ENCODE results near the gene PTPN13.

DNA sequence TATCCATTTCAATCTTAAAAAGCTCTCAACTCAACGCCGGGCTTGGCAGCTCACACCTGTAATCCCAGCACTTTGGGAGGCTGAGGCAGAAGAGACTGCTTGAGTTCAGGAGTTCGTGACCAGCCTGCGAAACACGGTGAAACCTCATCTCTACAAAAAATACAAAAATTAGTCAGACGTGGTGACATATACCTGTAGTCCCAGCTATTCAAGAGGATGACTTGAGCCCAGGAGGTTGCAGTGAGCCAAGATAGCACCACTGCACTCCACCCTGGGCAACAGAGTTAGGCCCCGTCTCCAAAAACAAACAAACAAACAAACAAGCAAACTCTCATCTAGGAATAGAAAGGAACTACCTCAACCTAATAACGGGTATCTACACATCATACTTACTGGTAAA lies 50.8 kb downstream of the PTPN13 start:
- TF ChIP-seq, protein P1, sequence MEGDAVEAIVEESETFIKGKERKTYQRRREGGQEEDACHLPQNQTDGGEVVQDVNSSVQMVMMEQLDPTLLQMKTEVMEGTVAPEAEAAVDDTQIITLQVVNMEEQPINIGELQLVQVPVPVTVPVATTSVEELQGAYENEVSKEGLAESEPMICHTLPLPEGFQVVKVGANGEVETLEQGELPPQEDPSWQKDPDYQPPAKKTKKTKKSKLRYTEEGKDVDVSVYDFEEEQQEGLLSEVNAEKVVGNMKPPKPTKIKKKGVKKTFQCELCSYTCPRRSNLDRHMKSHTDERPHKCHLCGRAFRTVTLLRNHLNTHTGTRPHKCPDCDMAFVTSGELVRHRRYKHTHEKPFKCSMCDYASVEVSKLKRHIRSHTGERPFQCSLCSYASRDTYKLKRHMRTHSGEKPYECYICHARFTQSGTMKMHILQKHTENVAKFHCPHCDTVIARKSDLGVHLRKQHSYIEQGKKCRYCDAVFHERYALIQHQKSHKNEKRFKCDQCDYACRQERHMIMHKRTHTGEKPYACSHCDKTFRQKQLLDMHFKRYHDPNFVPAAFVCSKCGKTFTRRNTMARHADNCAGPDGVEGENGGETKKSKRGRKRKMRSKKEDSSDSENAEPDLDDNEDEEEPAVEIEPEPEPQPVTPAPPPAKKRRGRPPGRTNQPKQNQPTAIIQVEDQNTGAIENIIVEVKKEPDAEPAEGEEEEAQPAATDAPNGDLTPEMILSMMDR (IDR thresholded peaks at IDR 0.05), result no peak
- TF ChIP-seq, protein P2, sequence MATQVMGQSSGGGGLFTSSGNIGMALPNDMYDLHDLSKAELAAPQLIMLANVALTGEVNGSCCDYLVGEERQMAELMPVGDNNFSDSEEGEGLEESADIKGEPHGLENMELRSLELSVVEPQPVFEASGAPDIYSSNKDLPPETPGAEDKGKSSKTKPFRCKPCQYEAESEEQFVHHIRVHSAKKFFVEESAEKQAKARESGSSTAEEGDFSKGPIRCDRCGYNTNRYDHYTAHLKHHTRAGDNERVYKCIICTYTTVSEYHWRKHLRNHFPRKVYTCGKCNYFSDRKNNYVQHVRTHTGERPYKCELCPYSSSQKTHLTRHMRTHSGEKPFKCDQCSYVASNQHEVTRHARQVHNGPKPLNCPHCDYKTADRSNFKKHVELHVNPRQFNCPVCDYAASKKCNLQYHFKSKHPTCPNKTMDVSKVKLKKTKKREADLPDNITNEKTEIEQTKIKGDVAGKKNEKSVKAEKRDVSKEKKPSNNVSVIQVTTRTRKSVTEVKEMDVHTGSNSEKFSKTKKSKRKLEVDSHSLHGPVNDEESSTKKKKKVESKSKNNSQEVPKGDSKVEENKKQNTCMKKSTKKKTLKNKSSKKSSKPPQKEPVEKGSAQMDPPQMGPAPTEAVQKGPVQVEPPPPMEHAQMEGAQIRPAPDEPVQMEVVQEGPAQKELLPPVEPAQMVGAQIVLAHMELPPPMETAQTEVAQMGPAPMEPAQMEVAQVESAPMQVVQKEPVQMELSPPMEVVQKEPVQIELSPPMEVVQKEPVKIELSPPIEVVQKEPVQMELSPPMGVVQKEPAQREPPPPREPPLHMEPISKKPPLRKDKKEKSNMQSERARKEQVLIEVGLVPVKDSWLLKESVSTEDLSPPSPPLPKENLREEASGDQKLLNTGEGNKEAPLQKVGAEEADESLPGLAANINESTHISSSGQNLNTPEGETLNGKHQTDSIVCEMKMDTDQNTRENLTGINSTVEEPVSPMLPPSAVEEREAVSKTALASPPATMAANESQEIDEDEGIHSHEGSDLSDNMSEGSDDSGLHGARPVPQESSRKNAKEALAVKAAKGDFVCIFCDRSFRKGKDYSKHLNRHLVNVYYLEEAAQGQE (IDR thresholded peaks at IDR 0.05; ENCODE audit: insufficient read depth in 1 of 2, low read depth in 2 of 2, low read length in 1 of 2), result no peak
- TF ChIP-seq SIN3A (IDR thresholded peaks at IDR 0.05; ENCODE audit: borderline replicate concordance, insufficient read depth, low read depth, low read length) (no peak), POLR2AphosphoS5 (IDR thresholded peaks at IDR 0.05; ENCODE audit: low read depth, low read length) (no peak), TCF7L2 (IDR thresholded peaks at IDR 0.05; ENCODE audit: low read depth, low read length) (no peak)

All from Panc1 (cell line).